ENCODE data around the gene SLC43A3.

DNA sequence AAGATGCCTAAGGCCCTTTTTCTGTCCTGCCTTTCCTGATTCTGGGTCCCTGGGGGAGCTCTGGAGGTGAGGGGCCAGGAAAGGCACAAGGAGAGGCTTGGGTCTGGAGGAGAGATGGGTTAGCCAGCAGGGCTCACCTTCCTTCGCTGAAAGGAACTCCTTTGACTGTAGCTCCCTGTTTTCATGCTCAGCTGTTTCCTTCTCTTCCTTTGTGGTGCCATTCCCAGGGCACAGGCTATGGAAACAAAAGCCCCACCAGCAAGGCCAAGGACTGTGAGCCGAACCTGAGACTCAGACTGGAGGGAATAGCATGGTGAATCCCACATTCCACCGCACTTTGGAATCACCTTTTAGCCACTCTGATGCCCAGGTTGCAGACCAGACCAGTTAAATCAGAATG lies 10.5 kb downstream of the SLC43A3 start:
- TF ChIP-seq, protein P1, sequence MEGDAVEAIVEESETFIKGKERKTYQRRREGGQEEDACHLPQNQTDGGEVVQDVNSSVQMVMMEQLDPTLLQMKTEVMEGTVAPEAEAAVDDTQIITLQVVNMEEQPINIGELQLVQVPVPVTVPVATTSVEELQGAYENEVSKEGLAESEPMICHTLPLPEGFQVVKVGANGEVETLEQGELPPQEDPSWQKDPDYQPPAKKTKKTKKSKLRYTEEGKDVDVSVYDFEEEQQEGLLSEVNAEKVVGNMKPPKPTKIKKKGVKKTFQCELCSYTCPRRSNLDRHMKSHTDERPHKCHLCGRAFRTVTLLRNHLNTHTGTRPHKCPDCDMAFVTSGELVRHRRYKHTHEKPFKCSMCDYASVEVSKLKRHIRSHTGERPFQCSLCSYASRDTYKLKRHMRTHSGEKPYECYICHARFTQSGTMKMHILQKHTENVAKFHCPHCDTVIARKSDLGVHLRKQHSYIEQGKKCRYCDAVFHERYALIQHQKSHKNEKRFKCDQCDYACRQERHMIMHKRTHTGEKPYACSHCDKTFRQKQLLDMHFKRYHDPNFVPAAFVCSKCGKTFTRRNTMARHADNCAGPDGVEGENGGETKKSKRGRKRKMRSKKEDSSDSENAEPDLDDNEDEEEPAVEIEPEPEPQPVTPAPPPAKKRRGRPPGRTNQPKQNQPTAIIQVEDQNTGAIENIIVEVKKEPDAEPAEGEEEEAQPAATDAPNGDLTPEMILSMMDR (IDR thresholded peaks at IDR 0.05; ENCODE audit: low read depth, low read length, poor library complexity, severe bottlenecking) = no peak
- TF ChIP-seq EZH2phosphoT487 (IDR thresholded peaks at IDR 0.05; ENCODE audit: borderline replicate concordance, low read length) = no peak

Data from DOHH2 (cell line).